Renal cortical epithelial cell (primary cell): ENCODE measurements around the gene HERC5. TPM values are rescaled to one million over a fixed set of nuclear protein-coding genes. Genes with fewer than 3 reads are reported as not detected.
"Not testable (repeated sequence)": the region's sequence is repeated elsewhere in the genome, so short reads cannot be mapped to it uniquely, and the experiment has no call there.

Source experiments
- DNase-seq: peaks from one replicate; pipeline ENCODE4 v3.0.0-alpha.2; 2011; ENCODE audit warnings: low read depth
- total RNA-seq: library from RNA; depleted of rRNA; stranded (reverse); fragments of >200 nt; gene quantifications from 2 replicates; pipeline ENCODE4 v1.2.3, GENCODE V29; 2014

The HERC5 gene
- total RNA-seq, 1 donor from 2014 or later = 5.7 TPM

- DNase-seq = not testable (repeated sequence)
Measured at GRCh38 chr4:88448211-88448765, 8.6 kb upstream of the HERC5 start.

- no peak for DNase-seq
Measured at GRCh38 chr4:88448889-88449288, 8.0 kb upstream of the HERC5 start.

DNA sequence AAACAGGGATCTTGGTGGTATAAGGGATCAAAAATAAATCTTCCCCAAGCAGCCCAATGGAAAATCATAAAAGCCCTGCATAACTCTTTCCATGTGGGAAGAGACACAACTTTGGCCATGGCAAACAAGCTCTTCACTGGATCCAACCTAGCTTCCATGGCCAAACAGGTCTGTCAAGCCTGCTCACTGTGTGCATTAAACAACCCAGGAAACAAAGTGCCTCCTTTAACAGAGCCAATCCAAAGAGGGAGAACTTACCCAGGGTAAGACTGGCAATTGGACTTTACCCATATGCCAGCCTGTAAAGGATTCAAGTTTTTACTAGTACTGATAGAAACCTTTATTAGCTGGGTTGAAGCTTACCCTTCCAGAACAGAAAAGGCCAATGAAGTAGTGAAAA is 7.6 kb upstream of the HERC5 start:
- no peak for DNase-seq

GRCh38 chr4:88451205-88451604 is 5.7 kb upstream of the HERC5 start:
- no peak for DNase-seq

DNA sequence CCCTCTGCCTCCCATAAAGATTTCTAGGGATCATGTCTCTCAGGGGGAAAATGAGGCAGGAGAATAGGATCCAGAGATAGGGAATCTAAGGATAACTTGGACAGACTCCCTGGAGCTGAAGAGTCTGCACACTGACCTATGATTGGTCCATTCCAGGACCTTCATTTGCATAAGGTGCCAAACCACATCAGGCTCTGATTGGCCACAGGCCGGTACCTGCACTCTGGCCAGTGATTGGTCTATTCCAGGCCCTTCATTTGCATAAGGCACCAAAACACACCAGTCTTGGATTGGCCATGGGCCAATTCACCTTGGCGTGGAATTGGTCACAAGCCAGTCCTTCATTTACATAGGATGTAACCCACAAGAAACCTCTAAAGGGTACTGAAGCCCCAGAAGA is 4.0 kb upstream of the HERC5 start:
- DNase-seq = no peak

DNA sequence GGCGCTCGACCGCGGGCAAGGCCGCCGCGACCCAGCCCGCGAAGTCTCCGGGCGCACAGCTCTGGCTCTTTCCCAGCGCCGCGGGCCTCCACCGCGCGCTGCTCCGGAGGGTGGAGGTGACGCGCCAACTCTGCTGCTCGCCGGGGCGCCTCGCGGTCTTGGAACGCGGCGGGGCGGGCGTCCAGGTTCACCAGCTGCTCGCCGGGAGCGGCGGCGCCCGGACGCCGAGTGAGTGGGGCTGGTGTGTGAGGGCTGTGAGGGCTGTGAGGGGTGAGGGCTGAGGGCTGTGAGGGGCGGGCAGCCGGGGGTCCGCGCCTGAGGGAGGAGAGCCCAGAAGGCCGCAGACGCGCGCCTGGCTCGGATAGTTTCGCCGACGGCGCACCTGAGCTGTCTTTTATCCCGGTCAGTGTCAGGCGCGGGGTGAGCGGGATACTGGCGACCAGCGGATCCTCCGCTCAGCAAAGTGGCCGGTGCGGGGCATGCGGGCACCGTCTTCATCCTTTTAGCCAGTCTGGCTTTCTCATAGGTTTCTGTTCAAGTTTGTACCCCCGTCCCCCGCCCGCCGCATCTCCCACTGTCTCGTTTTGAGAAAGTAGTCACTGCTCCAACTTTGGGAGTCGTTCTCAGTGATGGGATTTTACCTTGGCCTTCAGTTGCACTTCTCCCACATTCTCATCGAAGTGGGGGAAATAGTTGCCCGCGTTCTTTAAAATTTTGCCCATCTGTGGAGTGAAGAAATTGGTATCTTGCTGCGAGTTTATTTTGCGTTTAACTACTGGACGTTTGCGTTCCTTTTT is 586 bp downstream of the HERC5 start:
- DNase-seq = no peak

GRCh38 chr4:88458104-88458740 is 1.3 kb downstream of the HERC5 start:
- DNase-seq = no peak

DNA sequence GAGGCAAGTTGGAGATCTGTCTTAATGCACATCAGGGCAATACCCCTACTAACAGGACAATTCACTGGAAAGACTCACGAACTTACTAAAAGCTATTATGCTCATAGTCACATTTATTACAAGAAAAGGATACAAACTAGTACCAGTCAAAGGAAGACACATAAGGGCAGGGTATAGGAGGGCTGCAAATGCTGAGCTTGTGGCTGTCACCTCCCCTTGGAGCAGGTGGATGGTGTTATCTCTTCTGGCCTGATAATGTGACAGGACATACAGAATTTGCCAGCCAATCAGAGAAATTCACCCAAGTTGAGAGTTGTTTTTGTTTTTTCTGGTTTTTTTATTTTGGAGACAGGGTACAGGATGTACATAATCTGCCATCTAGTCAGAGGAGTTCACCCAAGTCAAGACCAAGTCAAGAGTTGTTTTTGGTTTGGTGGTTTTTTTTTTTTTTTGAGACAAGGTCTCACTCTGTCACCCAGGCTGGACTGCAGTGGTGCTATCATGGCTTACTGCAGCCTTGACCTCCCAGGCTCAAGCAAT is 8.8 kb downstream of the HERC5 start:
- no peak for DNase-seq

GRCh38 chr4:88467392-88467791 is 10.5 kb downstream of the HERC5 start:
- no peak for DNase-seq

DNA sequence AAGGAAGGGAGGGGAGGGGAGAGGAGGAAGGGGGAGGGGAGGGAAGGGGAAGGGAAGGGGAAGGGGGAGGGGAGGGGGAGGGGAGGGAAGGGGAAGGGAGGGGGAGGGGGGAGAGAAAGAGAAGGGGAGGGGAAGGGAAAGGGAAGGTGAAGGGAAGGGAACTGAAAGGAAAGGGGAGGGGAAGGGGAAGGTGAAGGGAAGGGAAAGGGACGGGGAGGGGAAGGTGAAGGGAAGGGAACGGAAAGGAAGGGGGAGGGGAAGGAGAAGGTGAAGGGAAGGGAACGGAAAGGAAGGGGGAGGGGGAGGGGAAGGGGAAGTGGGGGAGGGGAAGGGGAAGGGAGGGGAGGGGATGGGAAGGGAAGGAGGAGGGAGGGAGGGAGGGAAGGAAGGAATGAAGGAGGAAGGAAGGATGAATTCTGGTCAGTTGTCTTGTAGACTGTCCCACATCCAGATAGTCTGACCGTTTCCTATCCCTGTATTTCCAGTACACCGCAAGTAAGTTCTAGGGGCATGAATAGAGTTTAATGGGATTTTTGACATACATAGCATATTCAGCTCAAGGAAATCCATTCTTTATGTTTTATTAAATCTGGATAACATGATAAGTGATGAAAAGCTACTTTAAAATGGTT is 20.4 kb downstream of the HERC5 start:
- no peak for DNase-seq

- DNase-seq = no peak
Measured at GRCh38 chr4:88478247-88478646, 21.3 kb downstream of the HERC5 start.

- no peak for DNase-seq
Measured at GRCh38 chr4:88481537-88481936, 24.6 kb downstream of the HERC5 start.

GRCh38 chr4:88489100-88489761 is 32.3 kb downstream of the HERC5 start:
- no peak for DNase-seq

- no peak for DNase-seq
Measured at GRCh38 chr4:88497859-88498409, 41.0 kb downstream of the HERC5 start.

GRCh38 chr4:88503344-88503743 is 46.4 kb downstream of the HERC5 start:
- DNase-seq = no peak

DNA sequence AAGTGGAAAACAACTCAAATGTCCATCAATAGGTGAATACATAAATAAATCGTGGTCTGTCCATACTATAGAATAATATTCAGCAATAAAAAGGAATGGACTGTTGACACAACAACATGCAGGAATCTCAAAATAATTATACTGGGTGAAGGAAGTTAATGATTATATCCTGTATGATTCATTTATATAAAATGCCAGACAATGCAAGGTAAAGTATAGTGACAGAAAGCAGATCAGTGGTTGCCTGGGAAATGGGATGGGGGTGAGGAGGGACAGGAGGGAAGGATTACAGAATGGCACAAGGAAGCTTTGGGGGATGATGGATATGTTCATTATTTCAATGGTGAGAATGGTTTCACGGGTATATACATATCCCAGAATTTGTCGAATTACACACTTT is 54.3 kb downstream of the HERC5 start:
- DNase-seq = peak; percentile 70

DNA sequence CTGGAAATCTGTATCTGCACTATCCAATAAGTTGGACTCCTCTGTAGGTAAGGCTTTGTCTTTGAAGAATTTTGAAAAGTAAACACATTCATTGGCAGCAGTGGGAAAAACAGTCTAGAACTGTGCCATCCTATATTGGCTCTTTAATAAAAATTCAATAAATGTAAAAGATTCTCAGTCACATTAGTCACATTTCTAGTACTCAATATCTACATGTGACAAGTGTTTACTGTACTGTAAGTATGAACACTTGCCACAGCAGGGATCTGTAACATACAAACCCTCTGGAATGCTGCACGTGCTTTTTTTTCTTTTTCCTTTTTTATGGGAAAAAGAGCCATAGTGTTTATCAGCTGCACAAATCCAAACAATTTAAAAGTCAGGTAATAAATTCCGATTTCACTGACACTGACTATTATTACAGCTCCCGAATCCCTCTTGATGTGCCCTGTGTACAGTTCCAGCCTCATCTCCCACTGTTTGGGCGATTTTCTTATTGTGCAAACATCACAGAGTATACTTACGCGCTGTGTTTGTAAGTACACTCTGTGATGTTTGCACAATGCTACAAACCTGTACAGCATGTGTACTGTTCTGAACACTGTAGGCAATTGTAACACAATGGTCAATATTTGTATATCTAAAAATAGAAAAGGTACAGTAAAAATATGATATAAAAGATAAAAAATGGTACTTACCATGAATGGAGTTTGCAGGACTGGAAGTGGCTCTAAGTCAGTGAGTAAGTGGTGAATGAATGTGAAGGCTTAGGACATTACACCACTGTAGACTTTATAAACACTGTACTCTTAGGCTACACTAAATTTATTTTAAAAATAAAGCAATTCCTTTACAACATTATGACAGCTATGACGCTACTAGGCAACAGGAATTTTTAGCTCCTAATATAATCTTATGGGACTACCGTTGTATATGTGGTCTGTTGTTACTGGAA is 57.9 kb downstream of the HERC5 start:
- no peak for DNase-seq

- no peak for DNase-seq
Measured at GRCh38 chr4:88516746-88517145, 59.8 kb downstream of the HERC5 start.

GRCh38 chr4:88517825-88518224 is 60.9 kb downstream of the HERC5 start:
- DNase-seq = no peak

GRCh38 chr4:88518911-88519310 is 62.0 kb downstream of the HERC5 start:
- no peak for DNase-seq
